ENCODE results near the gene SYT1. TPM values are rescaled to one million over a fixed set of nuclear protein-coding genes. Genes with fewer than 3 reads are reported as not detected.

The SYT1 gene
- total and polyA plus RNA-seq, 2 experiments from 2014 or later, result 48.7 to 51.7 TPM

- H2AFZ ChIP-seq, result no peak overlapping the region
- H3K9me3 Mint-ChIP-seq, result no peaks in the 10 kb centered on the region
- H4K20me1 ChIP-seq (replicated peaks; ENCODE audit: insufficient read depth), result no peaks in the 10 kb centered on the region
- no peaks in the 10 kb centered on the region for H3K9me2 ChIP-seq (ENCODE audit: insufficient read depth)
- H3K36me3 Mint-ChIP-seq (ENCODE audit: low read depth), result no peaks in the 10 kb centered on the region
- no peaks in the 10 kb centered on the region for H3K27me3 ChIP-seq (ENCODE audit: insufficient read depth)
- 0 out of 2 replicates have a peak, but pooled peaks cover 6% of the 10 kb centered on the region for H3F3A ChIP-seq (replicated peaks; ENCODE audit: low read depth)
- H3K4me3 Mint-ChIP-seq, result no peak overlapping the region
- H3K27ac ChIP-seq (ENCODE audit: low read depth), result no peak overlapping the region
- no peaks in the 10 kb centered on the region for H3K36me3 ChIP-seq (ENCODE audit: insufficient read depth)
- H3K79me2 ChIP-seq (replicated peaks; ENCODE audit: insufficient read depth), result no peaks in the 10 kb centered on the region
- peaks cover 28% of the 10 kb centered on the region for H3K4me1 ChIP-seq (ENCODE audit: insufficient read depth)
- H3K4me3 ChIP-seq, result no peak overlapping the region
- H3K27me3 Mint-ChIP-seq (ENCODE audit: insufficient read depth, low read depth, poor library complexity), result peaks cover 4% of the 10 kb centered on the region
- H3K4me2 ChIP-seq, result no peak overlapping the region; the same call in 1 of the 2 replicates
- no peak for TF ChIP-seq NANOG (IDR thresholded peaks at IDR 0.05; ENCODE audit: borderline replicate concordance)
- TF ChIP-seq ZNF462 (CRISPR knock-in tag; IDR thresholded peaks at IDR 0.05), result no peak
- no peak for TF ChIP-seq EZH2phosphoT487 (IDR thresholded peaks at IDR 0.05; ENCODE audit: unreplicated experiment)
- ATAC-seq, result peak; percentile 22; the same call in 2 of the 3 replicates
- H3K27ac Mint-ChIP-seq, result no peak overlapping the region
- DNase-seq (ENCODE audit: low spot score), result no peak
- H3K4me1 Mint-ChIP-seq, result peaks cover 25% of the 10 kb centered on the region
These were observed 589.2 kb downstream of the SYT1 start for GRCh38 chr12:79453820-79454219.

DNA sequence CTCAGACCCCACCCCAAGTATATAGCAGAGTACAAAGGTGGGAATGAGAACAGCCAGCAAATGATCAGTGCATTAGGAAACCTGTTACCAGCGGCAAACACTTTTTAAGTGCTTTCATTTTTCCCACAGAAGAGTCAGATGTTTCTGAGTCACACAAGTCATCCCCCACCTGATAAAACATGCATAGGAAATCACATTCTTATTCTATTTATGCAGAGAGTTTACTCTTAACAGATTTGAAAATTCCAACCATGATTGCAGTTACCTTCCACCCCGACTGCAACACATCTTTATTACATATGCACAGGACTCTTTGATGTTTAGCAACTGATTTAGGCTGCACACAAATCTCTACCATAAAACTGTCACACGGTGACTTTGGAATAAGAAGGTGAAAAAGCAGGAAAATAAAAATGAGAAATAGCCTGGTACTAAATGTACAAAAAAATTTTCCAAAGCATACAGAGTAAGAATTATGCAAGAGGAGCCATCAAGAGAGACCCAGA, 589.8 kb downstream of the SYT1 start:
- DNase-seq (ENCODE audit: low spot score) (no peak), ATAC-seq (no peak)
- Histone ChIP-seq H3K4me1 (ENCODE audit: insufficient read depth) (peaks cover 28% of the 10 kb centered on the region), H3K79me2 (replicated peaks; ENCODE audit: insufficient read depth) (no peaks in the 10 kb centered on the region), H3F3A (replicated peaks; ENCODE audit: low read depth) (0 out of 2 replicates have a peak, but pooled peaks cover 10% of the 10 kb centered on the region), H4K20me1 (replicated peaks; ENCODE audit: insufficient read depth) (no peaks in the 10 kb centered on the region), H3K4me3 (no peak overlapping the region), H2AFZ (no peak overlapping the region), H3K4me2 (peak overlapping the region; percentile 12; the same call in 1 of the 2 replicates), H3K9me2 (ENCODE audit: insufficient read depth) (no peaks in the 10 kb centered on the region), H3K36me3 (ENCODE audit: insufficient read depth) (no peaks in the 10 kb centered on the region), H3K27ac (ENCODE audit: low read depth) (no peak overlapping the region), H3K27me3 (ENCODE audit: insufficient read depth) (no peaks in the 10 kb centered on the region)
- H3K9me3 Mint-ChIP-seq, result no peaks in the 10 kb centered on the region
- H3K27me3 Mint-ChIP-seq (ENCODE audit: insufficient read depth, low read depth, poor library complexity), result peaks cover 4% of the 10 kb centered on the region
- H3K4me1 Mint-ChIP-seq, result peaks cover 25% of the 10 kb centered on the region
- H3K36me3 Mint-ChIP-seq (ENCODE audit: low read depth), result no peaks in the 10 kb centered on the region
- peak overlapping the region; percentile 39; the same call in 1 of the 2 replicates for H3K27ac Mint-ChIP-seq
- no peak overlapping the region for H3K4me3 Mint-ChIP-seq
- TF ChIP-seq ZNF462 (CRISPR knock-in tag; IDR thresholded peaks at IDR 0.05), result no peak
